ENCODE data around the gene DNAJC4.

DNA sequence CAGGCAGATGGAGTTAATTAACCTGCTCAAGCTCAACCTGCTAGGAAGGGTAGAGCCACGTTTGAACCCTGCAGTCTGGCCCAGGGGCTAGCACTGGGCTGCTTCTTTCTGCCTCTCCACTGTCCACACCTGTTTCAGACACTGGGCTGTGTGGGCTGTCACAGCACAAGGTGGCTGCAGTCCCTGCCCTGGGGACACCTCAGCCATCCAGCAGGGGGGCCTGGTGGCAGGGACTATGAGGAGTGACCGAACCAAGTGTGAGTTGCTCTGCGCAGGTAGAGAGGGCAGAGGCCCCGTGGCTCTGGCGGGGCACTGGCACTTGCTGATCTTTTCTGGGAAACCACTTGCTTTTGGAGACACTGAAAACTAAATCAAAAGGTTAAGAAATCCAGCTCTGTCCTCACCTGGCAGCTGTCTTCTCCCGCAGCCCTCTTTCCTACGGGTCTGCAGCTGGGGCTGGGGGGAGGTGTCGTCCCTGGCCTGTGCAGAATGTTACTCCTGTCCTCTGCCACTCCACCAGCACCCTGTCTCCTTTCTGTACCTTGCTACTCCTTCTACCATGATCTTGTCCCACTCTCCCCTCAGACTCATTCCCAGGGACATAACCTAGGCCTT lies 48.3 kb downstream of the DNAJC4 start:
- TF ChIP-seq, protein P1, sequence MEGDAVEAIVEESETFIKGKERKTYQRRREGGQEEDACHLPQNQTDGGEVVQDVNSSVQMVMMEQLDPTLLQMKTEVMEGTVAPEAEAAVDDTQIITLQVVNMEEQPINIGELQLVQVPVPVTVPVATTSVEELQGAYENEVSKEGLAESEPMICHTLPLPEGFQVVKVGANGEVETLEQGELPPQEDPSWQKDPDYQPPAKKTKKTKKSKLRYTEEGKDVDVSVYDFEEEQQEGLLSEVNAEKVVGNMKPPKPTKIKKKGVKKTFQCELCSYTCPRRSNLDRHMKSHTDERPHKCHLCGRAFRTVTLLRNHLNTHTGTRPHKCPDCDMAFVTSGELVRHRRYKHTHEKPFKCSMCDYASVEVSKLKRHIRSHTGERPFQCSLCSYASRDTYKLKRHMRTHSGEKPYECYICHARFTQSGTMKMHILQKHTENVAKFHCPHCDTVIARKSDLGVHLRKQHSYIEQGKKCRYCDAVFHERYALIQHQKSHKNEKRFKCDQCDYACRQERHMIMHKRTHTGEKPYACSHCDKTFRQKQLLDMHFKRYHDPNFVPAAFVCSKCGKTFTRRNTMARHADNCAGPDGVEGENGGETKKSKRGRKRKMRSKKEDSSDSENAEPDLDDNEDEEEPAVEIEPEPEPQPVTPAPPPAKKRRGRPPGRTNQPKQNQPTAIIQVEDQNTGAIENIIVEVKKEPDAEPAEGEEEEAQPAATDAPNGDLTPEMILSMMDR (optimal IDR thresholded peaks at IDR 0.05 in 1 of 3, IDR thresholded peaks at IDR 0.05 in 1 of 3, conservative IDR thresholded peaks at IDR 0.05 in 1 of 3; ENCODE audit: extremely low read depth in 1 of 3, insufficient read depth in 2 of 3, low read length in 3 of 3) = no peak
- no peak for TF ChIP-seq EZH2 (IDR thresholded peaks at IDR 0.05; ENCODE audit: low read length)
